Right ventricle myocardium superior (tissue), 1 donor: ENCODE measurements around the gene SLC16A5. TPM values are rescaled to one million over a fixed set of nuclear protein-coding genes. Genes with fewer than 3 reads are reported as not detected.

ENCODE experiments used
- ATAC-seq: fragments of 200-7000 bp; cut with Tn5 transposase; one replicate; pipeline ENCODE4 v1.9.1; 2020; ENCODE audit warnings: mild to moderate bottlenecking; ENCODE audit not compliant: poor library complexity
- DNase-seq: peaks from one replicate; pipeline ENCODE4 v3.0.0-alpha.2; 2020
- intact Hi-C: fragments of 100-400 bp; cut with DNase I; formaldehyde crosslinking; loops from one replicate; pipeline ENCODE4 v1.11.2; 2022
- total RNA-seq: library from RNA; stranded (reverse); fragmentation: NEBNext Ultra II Directional; extraction: Animal tissue kit (Norgen Biotek cat#: 25700); gene quantifications from one replicate; pipeline ENCODE4 v1.2.1, GENCODE V29; 2021
- donor health status: DM: no; HTN: yes; CAD: no; lungs with severe emphysema.

Gene SLC16A5
- total RNA-seq, 1 donor from 2014 or later: 6.5 TPM

DNA sequence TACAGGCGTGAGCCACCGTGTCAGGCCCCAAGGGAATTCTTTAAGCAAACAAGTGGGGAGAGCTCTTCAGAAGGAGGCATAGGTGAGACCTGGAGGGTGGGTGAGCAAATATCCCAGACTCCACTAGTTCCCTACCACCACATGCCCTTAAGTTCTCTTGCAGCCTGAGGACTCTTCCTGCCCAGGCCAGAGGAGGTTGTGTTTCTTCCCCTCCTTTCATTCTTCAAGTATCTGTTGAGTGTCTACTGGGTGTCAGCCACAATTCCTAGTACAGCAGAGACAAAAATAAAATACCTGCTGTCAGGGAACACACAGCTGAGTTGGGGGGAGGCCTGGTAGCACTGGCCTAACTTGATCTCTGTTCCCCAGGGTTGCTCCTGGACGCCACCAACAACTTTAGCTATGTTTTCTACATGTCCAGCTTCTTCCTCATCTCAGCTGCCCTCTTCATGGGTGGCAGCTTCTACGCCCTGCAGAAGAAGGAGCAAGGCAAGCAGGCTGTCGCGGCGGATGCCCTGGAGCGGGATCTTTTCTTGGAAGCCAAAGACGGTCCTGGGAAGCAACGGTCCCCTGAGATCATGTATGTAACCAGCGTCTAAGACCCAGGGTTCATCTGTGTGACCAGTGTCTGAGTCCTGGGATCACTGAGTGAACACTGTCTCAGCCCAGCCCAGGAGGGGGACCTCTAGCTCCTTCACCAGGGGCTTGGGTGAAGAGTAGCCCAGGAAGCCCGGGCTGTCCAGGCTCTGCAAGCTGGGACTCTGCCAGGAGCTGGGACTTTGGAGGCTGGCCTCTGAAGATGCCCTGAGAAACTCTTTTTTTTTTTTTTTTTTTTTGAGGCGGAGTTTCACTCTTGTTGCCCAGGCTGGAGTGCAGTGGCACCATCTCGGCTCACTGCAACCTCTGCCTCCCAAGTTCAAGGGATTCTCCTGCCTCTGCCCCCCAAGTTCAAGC, 16.1 kb downstream of the SLC16A5 start:
- DNase-seq: no peak
- intact Hi-C loops: no loop called here
- peak; percentile 56 for ATAC-seq

DNA sequence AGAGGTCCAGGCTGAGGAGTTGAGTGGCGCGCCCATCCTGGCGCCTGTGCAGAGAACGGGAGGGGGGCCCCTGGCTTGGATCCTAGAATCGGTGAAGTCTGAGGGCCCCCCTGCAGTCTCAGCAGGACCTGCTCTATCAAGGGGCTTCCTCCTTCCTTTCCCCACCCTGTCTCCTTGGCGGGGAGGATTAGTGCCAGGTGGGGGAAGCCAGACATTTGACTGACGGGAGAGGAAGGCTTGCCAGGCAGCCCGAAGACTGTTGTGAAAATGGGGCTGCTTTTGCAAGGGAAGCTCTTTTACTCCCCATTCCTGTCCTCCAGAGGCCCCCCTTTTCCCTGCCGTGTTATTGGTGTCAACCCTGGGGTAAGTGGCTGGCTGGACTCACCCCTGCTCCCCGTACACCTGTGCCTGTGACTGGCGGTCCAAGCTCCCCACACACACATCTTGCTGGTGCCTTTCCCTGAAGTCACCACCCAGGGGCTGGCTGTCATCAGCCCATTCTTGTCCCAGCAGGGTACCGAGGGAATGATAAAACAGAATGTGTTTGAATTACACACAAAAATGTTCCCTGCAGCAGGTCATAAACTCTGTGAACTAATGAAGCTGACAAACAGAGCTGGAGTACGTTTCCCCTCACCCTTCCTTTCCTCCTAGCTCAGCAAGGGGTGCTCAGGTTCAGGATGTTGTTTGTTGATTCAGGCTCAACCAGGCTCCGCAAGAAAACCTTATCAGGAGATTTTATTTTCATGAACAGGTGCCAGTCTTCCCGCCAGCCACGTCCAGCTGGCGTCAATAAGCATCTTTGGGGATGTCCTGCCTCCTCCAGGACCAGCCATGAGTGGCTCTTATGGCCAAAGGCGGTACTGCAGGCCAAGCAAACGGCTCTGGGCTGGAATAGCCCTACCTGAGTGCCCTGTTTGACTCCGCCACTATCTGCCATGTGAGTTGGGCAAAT, 17.6 kb downstream of the SLC16A5 start:
- DNase-seq (no peak), ATAC-seq (no peak)
- intact Hi-C loops: no loop called here

DNA sequence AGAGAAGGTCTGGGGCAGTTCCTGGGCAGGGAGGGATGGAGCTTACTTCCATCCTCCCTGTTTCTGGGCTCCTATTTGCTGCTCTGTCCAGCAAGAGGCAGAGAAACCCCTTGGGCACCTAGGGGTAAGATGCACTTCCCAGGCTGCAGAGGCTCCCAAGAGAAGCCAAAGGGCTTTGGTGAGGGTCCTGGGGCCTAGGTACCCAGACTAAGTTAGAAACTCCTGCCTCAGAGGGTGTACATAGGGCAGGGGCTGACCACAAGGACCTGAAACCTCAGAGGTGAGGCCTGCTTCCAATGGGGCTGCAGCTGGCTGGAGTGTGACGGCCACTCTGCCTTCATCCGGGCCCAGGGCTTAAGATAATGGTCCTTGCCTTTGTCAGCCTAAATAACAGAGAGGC, 20.4 kb downstream of the SLC16A5 start:
- DNase-seq: no peak
- intact Hi-C loops: no loop called here
- no peak for ATAC-seq

GRCh38 chr17:75109046-75109406, 21.3 kb downstream of the SLC16A5 start:
- ATAC-seq: no peak
- intact Hi-C loops: no loop called here

GRCh38 chr17:75109407-75110233, 21.9 kb downstream of the SLC16A5 start, which contains the start of gene ARMC7:
Gene ARMC7, plus strand, starts transcription at chr17:75109969. Its CDS starts 320 bp downstream, at chr17:75110289.
- DNase-seq (peak; percentile 96), ATAC-seq (peak; percentile 92)
- intact Hi-C loops: loop anchor here (5.0 to 10.0 kb wide), 2 partner anchors 63 to 95 kb away; partner anchors contain the start of gene NUP85

More at GRCh38 chr17:75109046-75109406, 21.3 kb downstream of the SLC16A5 start:
- no peak for DNase-seq

DNA sequence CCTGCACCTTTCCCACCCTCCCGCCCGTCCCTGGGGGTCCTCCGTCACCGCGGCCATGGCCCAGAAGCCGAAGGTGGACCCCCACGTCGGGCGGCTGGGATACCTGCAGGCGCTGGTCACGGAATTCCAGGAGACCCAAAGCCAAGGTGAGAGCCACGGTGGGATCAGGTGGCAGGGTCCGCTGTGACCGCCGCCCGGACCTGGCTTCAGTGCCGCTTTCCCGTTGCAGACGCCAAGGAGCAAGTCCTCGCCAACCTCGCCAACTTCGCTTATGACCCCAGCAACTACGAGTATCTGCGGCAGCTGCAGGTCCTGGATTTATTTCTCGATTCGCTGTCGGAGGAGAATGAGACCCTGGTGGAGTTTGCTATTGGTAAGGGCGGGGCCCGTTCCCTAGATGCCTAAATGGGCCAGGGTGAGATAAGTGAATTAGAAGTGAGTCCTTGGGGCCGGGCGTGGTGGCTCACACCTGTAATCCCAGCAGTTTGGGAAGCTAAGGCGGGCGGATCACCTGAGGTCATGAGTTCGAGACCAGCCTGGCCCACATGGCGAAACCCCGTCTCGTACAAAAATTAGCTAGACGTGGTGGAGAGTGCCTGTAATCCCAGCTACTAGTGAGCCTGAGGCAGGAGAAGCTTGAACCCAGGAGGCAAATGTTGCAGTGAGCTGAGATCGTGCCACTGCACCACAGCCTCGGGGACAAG, 22.6 kb downstream of the SLC16A5 start:
- intact Hi-C loops: loop anchor here (5.0 to 10.0 kb wide), 2 partner anchors 62 to 94 kb away; partner anchors contain the start of gene NUP85
- ATAC-seq: peak; percentile 24
- no peak for DNase-seq

GRCh38 chr17:75111777-75112335, 24.1 kb downstream of the SLC16A5 start:
- DNase-seq (no peak), ATAC-seq (no peak)
- intact Hi-C loops: loop anchor here (5.0 to 10.0 kb wide), 2 partner anchors 60 to 93 kb away; partner anchors contain the start of gene NUP85

GRCh38 chr17:75113798-75114551, 26.2 kb downstream of the SLC16A5 start:
- peak; percentile 84 for ATAC-seq
- intact Hi-C loops: loop anchor here (5.0 to 10.0 kb wide), 2 partner anchors 58 to 91 kb away; partner anchors contain the start of gene NUP85
- DNase-seq: peak; percentile 87

GRCh38 chr17:75114552-75115314, 27.0 kb downstream of the SLC16A5 start:
- ATAC-seq (no peak), DNase-seq (no peak)
- intact Hi-C loops: loop anchor here (5.0 to 10.0 kb wide), 2 partner anchors 58 to 90 kb away; partner anchors contain the start of gene NUP85

DNA sequence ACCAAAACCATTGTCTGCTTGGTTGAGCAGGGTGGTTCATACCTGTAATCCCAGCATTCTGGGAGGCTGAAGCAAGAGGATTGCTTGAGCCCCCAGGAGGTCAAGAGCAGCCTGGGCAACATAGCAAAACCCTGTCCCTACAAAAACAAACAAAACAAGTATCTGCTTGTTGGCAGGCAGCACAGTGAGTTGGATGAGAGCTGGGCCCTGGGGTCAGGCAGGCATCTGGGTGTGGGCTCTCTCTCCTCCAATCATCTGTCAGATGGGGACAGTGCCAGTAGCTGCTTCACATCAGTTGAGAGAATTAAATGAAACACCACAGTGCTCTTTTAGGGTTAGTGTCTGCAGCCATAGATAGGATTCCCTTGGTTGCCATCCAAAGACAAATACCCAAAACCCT, 27.8 kb downstream of the SLC16A5 start:
- ATAC-seq: no peak
- DNase-seq: no peak
- intact Hi-C loops: loop anchor here (10.0 kb wide), 1 partner anchor 89 kb away; the partner anchor contains the start of gene NUP85

GRCh38 chr17:75116737-75117136, 29.0 kb downstream of the SLC16A5 start:
- ATAC-seq (peak; percentile 25), DNase-seq (peak; percentile 41)
- intact Hi-C loops: loop anchor here (10.0 kb wide), 1 partner anchor 88 kb away; the partner anchor contains the start of gene NUP85

DNA sequence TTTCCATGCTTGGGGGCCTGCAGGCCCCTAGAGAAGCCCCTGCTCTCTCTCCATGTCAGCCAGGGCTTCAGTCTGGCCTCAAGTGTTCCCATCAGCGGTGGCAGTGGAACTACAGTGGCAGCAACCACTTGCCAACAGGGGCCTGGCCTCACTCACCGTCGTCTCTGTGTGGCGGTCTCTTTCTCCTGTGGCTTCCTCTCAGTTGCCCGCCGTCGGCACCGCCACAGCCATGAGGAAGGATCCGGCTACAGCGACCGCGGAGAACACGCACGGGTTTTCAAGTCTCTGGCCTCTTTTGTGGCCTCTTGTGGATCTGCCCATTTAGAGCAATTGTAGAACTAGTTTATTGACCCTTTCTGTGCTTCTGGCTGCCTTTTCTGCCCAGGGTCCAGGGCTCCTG, 30.6 kb downstream of the SLC16A5 start:
- intact Hi-C loops: loop anchor here (10.0 kb wide), 1 partner anchor 86 kb away; the partner anchor contains the start of gene NUP85
- no peak for ATAC-seq
- DNase-seq: no peak

GRCh38 chr17:75124041-75124818, 36.5 kb downstream of the SLC16A5 start:
- peak; percentile 63 for DNase-seq
- intact Hi-C loops: no loop called here
- peak; percentile 53 for ATAC-seq

- ATAC-seq: no peak
- DNase-seq: no peak
- intact Hi-C loops: no loop called here
These were observed 37.0 kb downstream of the SLC16A5 start for GRCh38 chr17:75124819-75125162.

- intact Hi-C loops: no loop called here
- no peak for ATAC-seq
These were observed 38.2 kb downstream of the SLC16A5 start for GRCh38 chr17:75125984-75126383.

More at GRCh38 chr17:75125984-75126383, 38.2 kb downstream of the SLC16A5 start:
- no peak for DNase-seq
